Stimulated activated CD4-positive, alpha-beta T cell treated with anti-CD3 and anti-CD28 coated beads, Interleukin-1b, Interleukin-23, amount 100 ng/mL, for 24 hours (primary cell): ENCODE measurements around the gene TRIM4.
"Not testable (repeated sequence)": the region's sequence is repeated elsewhere in the genome, so short reads cannot be mapped to it uniquely, and the experiment has no call there.

Experiments used
- DNase-seq, 4 experiments: peaks; one replicate each; pipeline ENCODE4 v3.0.0-alpha.2; 2020; ENCODE audit warnings: low read depth in 4 of 4, low spot score in 1 of 4

TRIM4 gene

GRCh38 chr7:99923200-99923599, 3.9 kb upstream of the TRIM4 start:
- DNase-seq, result no peak

- no peak for DNase-seq
Observed at GRCh38 chr7:99920149-99920548, 819 bp upstream of the TRIM4 start.

DNA sequence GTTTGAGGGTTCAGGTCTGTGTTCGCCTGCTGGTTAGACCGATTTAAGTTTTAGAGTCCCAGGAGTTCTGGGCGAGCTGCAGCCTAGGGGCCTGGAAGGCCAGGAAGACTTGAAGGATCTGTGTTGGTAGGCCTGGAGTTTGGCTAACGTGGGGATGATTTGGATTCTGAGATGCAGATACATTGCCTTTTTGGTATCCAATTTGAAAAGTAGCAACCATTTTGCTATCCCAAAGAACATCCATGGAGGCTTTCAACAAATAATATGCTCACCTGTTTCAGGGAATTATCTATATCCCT, 433 bp upstream of the TRIM4 start:
- no peak for DNase-seq

- DNase-seq, result no peak
Observed at GRCh38 chr7:99910976-99911375, 8.4 kb downstream of the TRIM4 start.

DNA sequence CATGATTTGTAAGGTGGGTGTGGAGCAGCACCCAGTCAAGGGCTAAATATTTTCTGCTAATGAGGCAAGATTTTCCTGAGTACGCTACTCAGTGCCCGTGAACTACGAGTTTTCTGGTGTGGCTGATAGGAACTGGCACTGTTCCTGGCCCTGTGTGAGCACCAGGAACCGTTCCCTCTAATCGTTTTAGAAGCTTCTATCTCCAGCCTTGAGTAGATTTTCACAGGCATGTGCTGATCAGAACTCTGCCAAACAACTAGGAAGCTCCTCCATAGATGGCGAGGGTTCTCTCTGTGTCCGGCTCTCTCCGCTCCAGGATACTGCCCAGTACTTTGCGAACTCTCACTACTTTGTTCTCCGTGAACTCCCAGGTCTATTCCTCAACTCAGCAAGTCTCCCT, 17.7 kb downstream of the TRIM4 start:
- no peak for DNase-seq

DNA sequence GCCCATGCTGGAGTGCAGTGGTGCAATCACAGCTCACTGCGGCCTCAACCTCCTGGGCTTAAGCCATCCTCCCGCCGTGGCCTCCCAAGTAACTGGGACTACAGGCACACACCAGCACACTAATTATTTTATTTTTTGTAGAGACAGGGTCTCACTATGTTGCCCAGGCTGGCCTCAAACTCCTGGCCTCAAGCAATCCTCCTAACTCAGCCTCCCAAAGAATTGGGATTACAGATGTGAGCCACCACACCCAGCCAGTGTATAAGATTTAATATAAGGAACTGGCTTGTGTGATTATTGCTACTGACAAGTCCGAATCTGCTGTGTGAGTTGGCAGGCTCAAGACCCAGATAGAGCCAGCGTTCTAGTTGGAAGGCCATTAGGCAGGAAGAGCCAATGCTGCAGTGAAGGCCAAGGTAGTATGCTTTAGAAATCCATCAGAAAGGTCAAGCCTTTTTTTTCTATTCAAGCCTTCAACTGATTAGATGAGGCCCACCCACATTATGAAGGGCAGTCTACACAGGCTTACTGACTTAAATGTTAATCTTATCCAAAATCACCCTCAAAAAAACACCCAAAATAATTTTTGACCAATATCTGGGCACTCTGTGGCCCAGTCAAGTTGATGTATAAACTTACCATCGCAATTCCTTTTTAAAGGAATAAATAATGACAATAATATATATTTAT, 19.4 kb downstream of the TRIM4 start:
- DNase-seq, result no peak

GRCh38 chr7:99898836-99899235, 20.5 kb downstream of the TRIM4 start:
- no peak for DNase-seq

- DNase-seq, result no peak
Observed at GRCh38 chr7:99898023-99898357, 21.3 kb downstream of the TRIM4 start.

DNA sequence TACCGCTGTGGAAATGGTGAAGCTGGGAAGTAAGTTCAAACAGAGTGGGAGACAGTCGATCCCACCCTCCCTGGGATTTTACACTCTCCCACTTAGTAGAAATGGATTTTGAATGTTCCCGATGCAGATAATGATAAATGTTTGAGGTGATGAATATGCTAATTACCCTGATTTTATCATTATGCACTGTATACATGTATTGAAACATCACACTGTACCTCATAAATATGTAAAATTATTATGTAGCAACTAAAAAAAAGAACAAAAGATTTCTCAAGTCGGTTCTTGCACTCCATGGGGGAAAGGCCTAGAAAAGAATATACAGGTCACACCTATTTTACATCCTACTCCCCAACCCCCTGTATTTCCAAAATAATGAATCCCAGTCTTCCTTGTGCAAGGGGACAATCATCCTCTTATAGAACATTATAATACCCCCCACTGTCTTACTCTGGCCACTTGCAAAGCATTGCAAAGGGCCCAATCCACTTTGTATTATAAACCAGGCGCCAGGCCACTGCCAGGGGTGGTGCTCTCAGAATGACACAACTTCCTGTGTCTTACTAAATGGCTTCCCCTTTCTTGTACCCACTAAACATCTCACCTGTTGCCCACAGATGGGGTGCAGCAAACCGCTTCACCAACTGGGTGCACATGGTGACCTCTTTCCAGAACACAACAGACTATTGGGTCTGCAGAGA, 21.9 kb downstream of the TRIM4 start:
- DNase-seq, result no peak

GRCh38 chr7:99894738-99895137, 24.6 kb downstream of the TRIM4 start:
- no peak for DNase-seq

- DNase-seq, result no peak
Observed at GRCh38 chr7:99893280-99893679, 26.1 kb downstream of the TRIM4 start.

GRCh38 chr7:99890348-99890747, 29.0 kb downstream of the TRIM4 start:
- not testable (repeated sequence) for DNase-seq

GRCh38 chr7:99888366-99888765, 31.0 kb downstream of the TRIM4 start:
- not testable (repeated sequence) for DNase-seq

DNA sequence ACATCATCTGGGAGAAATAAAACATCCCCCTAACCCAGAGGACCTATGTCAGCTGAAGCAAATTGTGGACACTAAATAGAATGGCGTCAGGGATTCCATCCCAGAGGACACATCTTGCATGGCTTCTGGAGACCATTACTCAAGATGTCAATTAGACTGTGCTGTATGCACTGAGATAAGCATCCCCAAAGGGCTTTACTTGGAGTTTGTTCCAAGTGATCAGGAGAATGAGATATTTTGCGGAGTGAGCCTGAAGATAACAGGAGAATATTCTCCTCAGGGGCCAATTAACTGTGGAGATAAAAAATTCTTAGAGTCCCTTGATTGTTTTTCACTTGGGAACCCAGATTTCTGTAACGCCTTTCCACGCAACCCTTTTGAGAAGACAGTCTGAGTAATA, 38.0 kb downstream of the TRIM4 start:
- DNase-seq, result no peak

GRCh38 chr7:99876933-99877332, 42.4 kb downstream of the TRIM4 start, which contains the start of gene OR2AE1:
Gene OR2AE1 (minus strand): TSS chr7:99877033. CDS start chr7:99877033, 0 bp downstream.
- DNase-seq, result no peak

DNA sequence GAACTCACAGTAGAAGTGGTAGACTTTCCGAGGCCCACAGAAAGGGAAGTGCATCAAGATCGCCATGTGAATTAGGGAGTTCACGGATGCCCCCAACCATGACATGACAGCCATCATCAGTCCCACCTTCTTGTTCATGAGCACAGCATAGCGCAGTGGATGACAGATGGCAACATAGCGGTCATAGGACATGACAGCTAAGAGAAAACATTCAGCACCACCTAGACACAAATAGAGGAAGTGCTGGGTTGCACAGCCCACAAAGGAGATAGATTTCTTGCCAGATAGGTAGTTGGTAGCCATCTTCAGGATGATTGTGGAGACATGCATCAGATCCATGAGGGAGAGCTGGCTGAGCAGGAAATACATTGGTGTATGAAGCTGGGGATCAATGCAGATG, 42.8 kb downstream of the TRIM4 start:
- no peak for DNase-seq

DNA sequence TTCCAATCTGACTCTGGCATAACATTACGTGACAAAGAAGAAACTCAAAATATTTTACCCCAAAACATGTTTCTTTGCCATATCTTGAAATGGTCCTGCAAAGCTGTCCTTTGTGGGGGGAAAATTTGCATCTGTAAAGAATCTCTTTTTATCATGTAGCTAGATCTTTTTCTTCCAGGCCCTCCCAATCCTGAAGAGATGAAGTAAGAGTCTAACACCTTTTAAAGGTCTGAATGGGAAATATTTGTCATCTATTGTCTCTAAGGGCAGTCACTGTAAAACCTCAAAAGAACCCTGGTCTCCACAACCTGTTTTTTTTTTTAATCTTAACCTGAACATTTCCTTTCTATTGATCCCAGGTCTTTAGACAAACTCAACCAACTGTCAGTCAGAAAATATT, 51.1 kb downstream of the TRIM4 start:
- no peak for DNase-seq

DNA sequence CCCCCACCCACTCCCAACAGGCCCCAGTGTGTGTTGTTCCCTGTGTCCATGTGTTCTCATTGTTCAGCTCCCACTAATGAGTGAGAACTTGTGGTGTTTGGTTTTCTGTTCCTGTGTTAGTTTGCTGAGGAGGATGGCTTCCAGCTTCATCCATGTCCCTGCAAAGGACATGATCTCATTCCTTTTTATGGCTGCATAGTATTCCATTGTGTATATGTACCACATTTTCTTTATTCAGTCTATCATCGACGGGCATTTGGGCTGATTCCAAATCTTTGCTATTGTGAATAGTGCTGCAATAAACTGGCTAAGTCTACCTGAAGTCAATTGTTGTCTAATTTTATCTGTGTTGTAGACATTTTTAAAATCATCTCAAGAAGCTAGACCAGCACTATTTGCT, 51.9 kb downstream of the TRIM4 start:
- not testable (repeated sequence) for DNase-seq

GRCh38 chr7:99863847-99864440, 55.4 kb downstream of the TRIM4 start:
- DNase-seq, result no peak

DNA sequence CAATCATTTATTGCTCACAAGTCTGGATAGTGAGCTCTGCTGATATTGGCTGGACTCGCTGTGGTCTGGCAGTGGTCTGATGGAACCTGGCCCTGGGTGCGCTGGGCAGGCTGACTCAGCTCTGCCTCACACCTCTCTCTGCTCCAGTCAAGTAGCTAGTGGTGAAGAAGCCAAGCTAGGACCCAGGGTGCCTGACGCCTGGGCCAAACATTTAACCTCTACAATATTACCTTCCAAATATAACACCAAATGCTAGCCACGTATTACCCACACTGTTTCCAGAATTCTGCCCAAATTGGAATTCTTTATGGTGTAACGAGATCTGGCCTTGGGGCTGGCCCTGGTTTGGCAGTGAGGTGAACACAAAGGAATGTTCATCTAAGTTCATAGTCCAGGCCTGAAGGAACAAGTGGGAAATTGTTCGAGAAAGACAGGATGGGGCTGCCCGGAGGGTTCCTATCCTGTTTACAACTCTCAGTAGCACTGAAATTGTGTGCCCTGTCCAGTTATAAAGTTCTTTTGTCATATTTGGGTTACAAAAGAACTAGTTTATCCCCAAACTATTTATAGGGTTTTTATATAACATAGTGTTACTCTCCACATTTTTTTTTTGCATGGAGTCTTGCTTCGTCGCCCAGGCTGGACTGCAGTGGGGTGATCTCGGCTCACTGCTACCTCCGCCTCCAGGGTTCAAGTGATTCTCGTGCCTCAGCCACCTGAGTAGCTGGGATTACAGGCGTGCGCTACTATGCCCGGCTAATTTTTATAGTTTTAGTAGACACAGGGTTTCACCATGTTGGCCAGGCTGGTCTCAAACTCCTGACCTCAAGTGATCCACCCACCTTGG, 58.8 kb downstream of the TRIM4 start:
- DNase-seq, result no peak

- no peak for DNase-seq
Observed at GRCh38 chr7:99855236-99855635, 64.1 kb downstream of the TRIM4 start.
